IPS DF 6.9 (cell line): ENCODE results near the gene DLGAP4.

ENCODE experiments used
- DNase-seq: peaks from one replicate; pipeline ENCODE4 v3.0.0-alpha.2; 2013; ENCODE audit warnings: low read depth, low spot score
- H3K27ac ChIP-seq: one replicate; pipeline ENCODE4 v1.5.1; 2013; ENCODE audit warnings: low read length, control low read depth
- H3K27me3 ChIP-seq: 2 replicates; pipeline ENCODE4 v1.6.1; 2013; ENCODE audit warnings: mild to moderate bottlenecking, low read length; ENCODE audit not compliant: control insufficient read depth, insufficient read depth
- H3K36me3 ChIP-seq: 2 replicates; pipeline ENCODE4 v1.6.1; 2013; ENCODE audit warnings: low read length; ENCODE audit not compliant: control insufficient read depth, insufficient read depth
- H3K4me1 ChIP-seq: 2 replicates; pipeline ENCODE4 v1.6.1; 2013; ENCODE audit warnings: low read length; ENCODE audit not compliant: control insufficient read depth, insufficient read depth
- H3K4me3 ChIP-seq: 2 replicates; pipeline ENCODE4 v1.5.1; 2013; ENCODE audit warnings: mild to moderate bottlenecking, low read length
- H3K9me3 ChIP-seq: 2 replicates; pipeline ENCODE4 v1.6.1; 2013; ENCODE audit warnings: low read length, inconsistent platforms; ENCODE audit not compliant: control insufficient read depth, insufficient read depth
- WGBS: extraction: QIAGEN DNeasy Blood & Tissue Kit; methylation state at CpG from one replicate; pipeline ENCODE4 v1.1.7; 2013; ENCODE audit warnings: mixed read lengths, missing lambda C conversion rate; ENCODE audit not compliant: insufficient read length, insufficient coverage; 5-methylcytosine and 5-hydroxymethylcytosine counted together

The DLGAP4 gene

DNA sequence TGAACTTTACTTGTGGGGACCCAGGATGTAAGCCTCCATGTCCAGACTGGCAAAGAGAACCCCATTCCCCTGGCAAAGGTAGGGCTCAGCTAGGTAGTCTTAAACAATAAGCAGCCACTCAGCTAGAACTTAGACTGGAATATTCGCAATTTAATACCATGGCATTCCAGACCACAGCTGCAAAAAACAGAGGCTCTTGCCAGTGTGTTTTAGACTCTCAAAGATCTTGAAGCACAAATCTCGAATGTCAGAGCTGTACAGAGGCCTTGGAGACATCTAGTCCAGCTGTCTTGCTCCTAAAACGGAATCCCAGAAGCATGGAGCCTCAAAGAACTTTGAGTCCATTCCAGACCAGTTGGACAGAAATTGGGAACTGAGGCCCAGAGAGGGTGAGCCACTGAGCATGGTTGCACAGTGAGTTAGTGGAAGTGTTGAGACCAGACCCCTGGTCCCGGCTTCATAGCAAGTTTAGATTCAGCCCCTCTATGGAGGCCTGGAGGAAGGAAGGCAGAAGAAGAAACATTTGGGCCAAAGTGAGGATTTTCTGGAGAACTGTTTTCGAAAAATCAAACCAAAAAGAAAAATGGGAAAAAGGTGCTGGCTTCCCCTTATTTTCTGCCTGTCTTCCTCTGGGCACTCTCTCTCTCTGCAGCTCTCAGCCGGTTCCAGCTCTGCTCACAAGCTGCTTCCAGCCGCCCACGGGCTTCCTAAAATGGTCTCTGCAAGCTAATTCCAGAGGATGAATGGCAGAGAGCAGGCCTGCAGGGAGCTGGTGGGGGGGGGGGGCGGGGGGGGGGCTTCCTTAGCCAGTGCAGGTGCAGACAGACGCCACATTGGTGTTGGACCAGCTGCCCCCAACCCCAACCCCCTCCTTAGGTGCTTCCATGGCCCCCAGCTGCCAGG lies 37.4 kb upstream of the DLGAP4 start:
- H3K36me3 ChIP-seq = no peaks in the 10 kb centered on the region
- no peak overlapping the region for H3K27ac ChIP-seq
- no peaks in the 10 kb centered on the region for H3K9me3 ChIP-seq
- H3K27me3 ChIP-seq = no peaks in the 10 kb centered on the region
- DNase-seq = no peak
- no CpG with 5 or more reads among the region's 10 CpGs for WGBS
- no peak overlapping the region for H3K4me3 ChIP-seq
- H3K4me1 ChIP-seq = peaks cover 7% of the 10 kb centered on the region

DNA sequence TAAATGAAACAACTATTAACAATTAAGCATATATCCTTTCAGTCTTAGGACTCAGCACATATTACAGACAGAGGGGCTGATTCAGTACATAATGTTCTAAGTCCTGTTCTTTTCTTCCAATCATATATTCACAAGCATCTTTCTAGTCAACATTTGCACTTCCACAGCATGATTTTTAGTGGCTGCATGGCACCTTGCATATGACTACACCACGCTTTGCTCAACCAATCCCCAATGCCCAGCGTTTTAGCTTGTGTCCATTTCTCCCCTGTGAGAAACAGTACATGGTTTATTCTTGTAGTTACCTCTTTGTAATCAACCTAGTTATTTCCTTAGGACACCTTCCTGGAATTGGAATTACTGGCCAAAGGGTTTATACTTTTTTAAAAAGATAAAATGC lies 36.6 kb upstream of the DLGAP4 start:
- Histone ChIP-seq H3K9me3 (no peaks in the 10 kb centered on the region), H3K36me3 (no peaks in the 10 kb centered on the region), H3K27me3 (no peaks in the 10 kb centered on the region), H3K4me1 (peaks cover 7% of the 10 kb centered on the region), H3K4me3 (no peak overlapping the region), H3K27ac (no peak overlapping the region)
- DNase-seq = no peak
- WGBS = no CpG with 5 or more reads among the region's 2 CpGs

DNA sequence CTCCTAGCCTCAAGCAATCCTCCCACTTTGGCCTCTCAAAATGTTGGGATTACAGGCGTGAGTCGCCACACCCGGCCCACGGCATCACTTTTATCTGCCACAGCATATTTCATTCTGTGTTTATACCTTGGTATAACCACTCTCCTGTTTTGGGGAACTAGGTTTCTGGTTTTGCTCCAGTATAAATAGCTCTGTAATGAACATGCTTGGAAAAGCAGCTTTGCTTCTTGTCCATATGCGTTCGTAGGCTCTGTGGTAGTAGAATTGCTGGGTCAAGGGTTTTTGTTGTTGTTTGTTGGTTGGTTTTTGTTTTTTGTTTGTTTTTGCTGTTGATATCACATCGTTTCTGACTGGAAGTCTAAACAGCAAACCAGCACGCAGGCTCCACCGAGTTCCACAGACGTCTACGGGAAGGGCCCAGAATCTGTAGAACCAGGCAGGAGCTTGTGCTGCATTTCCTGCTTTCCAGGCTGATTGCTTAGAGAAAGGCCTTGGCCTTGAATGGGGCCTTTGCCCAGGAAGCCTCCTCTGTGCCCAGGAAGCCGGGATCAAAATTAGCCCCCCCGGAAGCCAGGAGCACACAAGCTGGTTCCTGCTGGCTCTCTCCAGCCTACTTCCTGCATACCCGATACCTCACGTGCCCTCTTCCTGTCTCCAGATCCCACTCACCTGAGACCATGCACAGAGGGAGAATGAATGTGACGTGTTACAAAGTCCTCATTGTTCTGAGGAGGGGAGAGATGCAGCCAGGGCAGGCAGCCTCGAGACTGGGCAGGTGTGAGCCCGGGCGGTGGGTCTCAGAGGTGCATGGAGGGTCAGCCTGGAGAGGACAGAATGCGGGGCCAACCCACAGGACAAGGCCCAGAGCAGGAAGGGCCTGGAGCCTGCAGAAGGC lies 35.1 kb upstream of the DLGAP4 start:
- no peaks in the 10 kb centered on the region for H3K36me3 ChIP-seq
- no peaks in the 10 kb centered on the region for H3K9me3 ChIP-seq
- no peak overlapping the region for H3K27ac ChIP-seq
- DNase-seq = no peak
- H3K27me3 ChIP-seq = no peaks in the 10 kb centered on the region
- no CpG with 5 or more reads among the region's 20 CpGs for WGBS
- no peak overlapping the region for H3K4me3 ChIP-seq
- H3K4me1 ChIP-seq = peaks cover 8% of the 10 kb centered on the region

- H3K9me3 ChIP-seq = no peaks in the 10 kb centered on the region
- no peaks in the 10 kb centered on the region for H3K36me3 ChIP-seq
- no peaks in the 10 kb centered on the region for H3K27me3 ChIP-seq
- no peak overlapping the region for H3K4me3 ChIP-seq
- WGBS = no CpG with 5 or more reads among the region's 21 CpGs
- no peak overlapping the region for H3K27ac ChIP-seq
- H3K4me1 ChIP-seq = peaks cover 8% of the 10 kb centered on the region
- no peak for DNase-seq
Measured at GRCh38 chr20:36271639-36272546, 34.2 kb upstream of the DLGAP4 start.

DNA sequence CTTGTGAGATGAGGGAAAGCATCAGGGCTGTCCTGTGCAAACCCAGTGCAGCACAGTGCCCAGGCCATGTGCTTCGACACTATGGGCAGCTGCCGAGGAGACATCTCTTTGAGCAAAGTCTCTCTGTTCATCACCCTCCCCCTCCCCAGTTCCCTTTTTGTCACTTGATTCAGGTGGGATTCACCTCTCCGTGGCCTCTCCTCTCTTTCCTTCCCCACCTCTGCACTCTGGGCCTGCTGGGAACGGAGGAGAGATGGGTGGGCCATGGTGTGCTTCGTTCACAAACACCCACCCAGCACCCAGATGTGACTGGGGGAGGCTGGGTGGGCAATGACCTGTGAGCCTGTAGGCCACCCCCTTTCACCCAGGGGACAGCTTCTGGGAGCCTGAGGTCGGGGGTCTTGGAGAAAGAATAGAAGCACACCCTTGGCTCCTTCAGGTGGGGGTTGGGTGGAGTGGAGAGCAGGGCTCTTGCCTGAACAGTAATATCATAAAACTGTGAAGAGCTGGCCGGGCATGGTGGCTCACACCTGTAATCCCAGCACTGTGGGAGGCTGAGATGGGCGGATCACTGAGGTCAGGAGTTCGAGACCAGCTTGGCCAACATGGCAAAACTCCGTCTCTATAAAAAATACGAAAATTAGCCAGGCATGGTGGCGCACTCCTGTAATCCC lies 33.5 kb upstream of the DLGAP4 start:
- H3K4me1 ChIP-seq = peaks cover 8% of the 10 kb centered on the region
- no CpG with 5 or more reads among the region's 12 CpGs for WGBS
- no peak overlapping the region for H3K4me3 ChIP-seq
- H3K9me3 ChIP-seq = no peaks in the 10 kb centered on the region
- H3K27ac ChIP-seq = no peak overlapping the region
- DNase-seq = no peak
- H3K36me3 ChIP-seq = no peaks in the 10 kb centered on the region
- H3K27me3 ChIP-seq = no peaks in the 10 kb centered on the region

DNA sequence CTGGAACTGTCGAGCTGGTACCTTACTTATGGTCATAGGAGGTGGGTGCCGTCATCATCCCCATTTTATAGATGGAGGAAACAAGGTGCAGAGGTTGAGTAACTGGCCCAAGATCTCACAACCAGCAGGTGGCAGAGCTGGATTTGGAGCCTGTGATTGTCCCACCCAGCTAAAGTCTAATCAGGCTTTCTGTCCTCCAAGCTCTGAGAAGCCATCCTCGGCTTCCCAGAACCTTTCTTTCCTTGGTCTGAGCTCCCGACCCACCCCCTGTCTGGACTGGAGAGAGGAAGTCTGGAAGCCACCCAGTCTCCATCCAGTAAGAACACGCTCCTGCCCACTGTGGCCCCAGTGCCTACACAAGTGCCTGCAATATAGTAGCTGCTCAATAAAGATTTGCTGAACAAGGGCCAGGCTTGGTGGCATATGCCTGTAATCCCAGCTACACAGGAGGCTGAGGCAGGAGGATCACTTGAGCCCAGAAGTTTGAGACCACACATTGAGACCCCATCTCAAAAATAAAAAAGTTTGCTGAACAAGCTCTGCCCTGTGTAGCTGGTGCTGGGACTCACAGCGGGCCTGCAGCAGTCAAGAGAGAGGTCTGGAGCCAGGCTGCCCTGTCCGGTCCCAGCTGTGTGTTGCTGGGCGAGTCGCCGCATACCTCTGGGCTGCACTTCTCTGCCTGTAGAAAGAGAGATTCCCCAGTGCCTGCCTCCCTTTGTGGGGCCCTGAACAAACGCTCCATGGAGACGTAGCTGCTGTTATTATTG lies 32.5 kb upstream of the DLGAP4 start:
- H3K27me3 ChIP-seq = no peaks in the 10 kb centered on the region
- DNase-seq = no peak
- no CpG with 5 or more reads among the region's 12 CpGs for WGBS

GRCh38 chr20:36274181-36274841 lies 31.8 kb upstream of the DLGAP4 start:
- H3K27ac ChIP-seq = no peak overlapping the region
- no peaks in the 10 kb centered on the region for H3K27me3 ChIP-seq
- no CpG with 5 or more reads among the region's 20 CpGs for WGBS
- no peaks in the 10 kb centered on the region for H3K36me3 ChIP-seq
- no peak for DNase-seq
- peaks cover 7% of the 10 kb centered on the region for H3K4me1 ChIP-seq
- H3K4me3 ChIP-seq = no peak overlapping the region
- H3K9me3 ChIP-seq = no peaks in the 10 kb centered on the region

More for the DNA sequence above, 32.5 kb upstream of the DLGAP4 start:
- Histone ChIP-seq H3K36me3 (no peaks in the 10 kb centered on the region), H3K4me3 (no peak overlapping the region), H3K27ac (no peak overlapping the region), H3K4me1 (peaks cover 7% of the 10 kb centered on the region), H3K9me3 (no peaks in the 10 kb centered on the region)

DNA sequence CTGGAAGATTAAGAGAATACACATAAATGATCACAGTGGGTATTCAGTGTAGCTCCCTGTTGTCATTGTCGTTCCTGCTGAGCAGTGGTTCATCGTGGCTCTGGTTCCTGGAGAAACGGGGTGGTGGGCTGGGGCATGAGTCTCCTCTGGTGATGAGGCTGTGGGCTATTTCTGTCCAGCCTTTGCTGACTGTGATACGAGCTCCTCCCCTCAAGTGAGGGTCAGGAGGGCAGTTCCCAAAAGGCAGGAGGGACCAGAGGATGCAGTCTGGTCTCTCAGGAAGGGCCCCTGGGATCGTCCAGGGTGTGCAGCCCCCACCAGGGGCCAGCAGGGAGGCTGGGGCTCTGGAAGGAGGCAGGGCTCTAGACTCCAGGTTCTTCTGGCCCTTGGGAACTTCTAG lies 31.1 kb upstream of the DLGAP4 start:
- Histone ChIP-seq H3K36me3 (no peaks in the 10 kb centered on the region), H3K27ac (no peak overlapping the region), H3K4me1 (peaks cover 7% of the 10 kb centered on the region), H3K27me3 (no peaks in the 10 kb centered on the region), H3K4me3 (no peak overlapping the region), H3K9me3 (no peaks in the 10 kb centered on the region)
- no CpG with 5 or more reads among the region's 5 CpGs for WGBS
- DNase-seq = no peak
